ENCODE data around the gene MRAP2. TPM values are rescaled to one million over a fixed set of nuclear protein-coding genes. Genes with fewer than 3 reads are reported as not detected.

Gene MRAP2
- total RNA-seq, 3 donors from 2014 or later = 0.16 to 9.4 (median 0.33) TPM

DNA sequence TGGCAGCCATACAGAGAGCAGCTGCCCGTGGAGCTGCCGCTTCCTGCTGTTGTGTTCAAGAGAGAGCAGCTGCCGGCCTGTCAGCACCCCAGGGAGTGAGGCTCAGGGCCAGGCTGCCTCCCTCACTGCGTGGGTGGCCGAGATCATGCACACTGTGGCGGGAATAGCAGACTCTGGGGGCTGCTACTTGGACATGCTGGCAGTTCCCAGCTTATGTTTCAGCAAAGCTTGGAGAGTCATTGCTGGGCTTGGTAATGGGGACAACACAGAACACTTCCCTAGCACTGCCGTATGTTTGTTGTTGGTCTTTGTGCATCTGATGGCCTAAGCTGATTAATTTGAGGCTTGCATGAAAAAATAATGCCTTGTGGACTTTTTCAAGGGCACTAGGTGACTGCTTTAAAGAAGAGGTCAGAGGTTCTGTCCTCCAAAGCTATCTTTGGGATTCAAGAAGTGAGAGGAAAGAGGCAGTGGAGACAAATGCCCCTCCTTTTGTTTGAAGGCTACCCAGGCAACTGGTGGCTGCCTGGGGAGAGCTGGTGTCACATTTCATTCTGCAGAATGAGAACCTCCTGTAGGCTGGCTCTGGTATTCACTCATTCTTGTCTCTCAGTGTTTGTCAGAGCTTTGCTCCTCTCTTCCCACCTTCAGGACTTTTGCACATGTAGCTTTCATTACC lies 18.8 kb downstream of the MRAP2 start:
- intact Hi-C loops (cut with DNase I; ENCODE audit: low total_unique reads) = no loop called here
- Histone ChIP-seq H3K27ac (peak overlapping the region in 1 of 2 donors; percentile 38), H3K4me3 (peak overlapping the region in 2 of 3 donors; percentile 14 to 58), H3K36me3 (no peaks in the 10 kb centered on the region), H3K4me1 (no peaks in the 10 kb centered on the region), H3K27me3 (no peaks in the 10 kb centered on the region), H3K9me3 (no peaks in the 10 kb centered on the region)
- DNase-seq (ENCODE audit: low spot score in 2 of 2) = peak in 1 of 2 donors; percentile 23
- TF ChIP-seq, protein P1, sequence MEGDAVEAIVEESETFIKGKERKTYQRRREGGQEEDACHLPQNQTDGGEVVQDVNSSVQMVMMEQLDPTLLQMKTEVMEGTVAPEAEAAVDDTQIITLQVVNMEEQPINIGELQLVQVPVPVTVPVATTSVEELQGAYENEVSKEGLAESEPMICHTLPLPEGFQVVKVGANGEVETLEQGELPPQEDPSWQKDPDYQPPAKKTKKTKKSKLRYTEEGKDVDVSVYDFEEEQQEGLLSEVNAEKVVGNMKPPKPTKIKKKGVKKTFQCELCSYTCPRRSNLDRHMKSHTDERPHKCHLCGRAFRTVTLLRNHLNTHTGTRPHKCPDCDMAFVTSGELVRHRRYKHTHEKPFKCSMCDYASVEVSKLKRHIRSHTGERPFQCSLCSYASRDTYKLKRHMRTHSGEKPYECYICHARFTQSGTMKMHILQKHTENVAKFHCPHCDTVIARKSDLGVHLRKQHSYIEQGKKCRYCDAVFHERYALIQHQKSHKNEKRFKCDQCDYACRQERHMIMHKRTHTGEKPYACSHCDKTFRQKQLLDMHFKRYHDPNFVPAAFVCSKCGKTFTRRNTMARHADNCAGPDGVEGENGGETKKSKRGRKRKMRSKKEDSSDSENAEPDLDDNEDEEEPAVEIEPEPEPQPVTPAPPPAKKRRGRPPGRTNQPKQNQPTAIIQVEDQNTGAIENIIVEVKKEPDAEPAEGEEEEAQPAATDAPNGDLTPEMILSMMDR (IDR thresholded peaks at IDR 0.05) = no peak
- TF ChIP-seq POLR2AphosphoS5 (IDR thresholded peaks at IDR 0.05) (no peak), POLR2A (IDR thresholded peaks at IDR 0.05) (no peak)

DNA sequence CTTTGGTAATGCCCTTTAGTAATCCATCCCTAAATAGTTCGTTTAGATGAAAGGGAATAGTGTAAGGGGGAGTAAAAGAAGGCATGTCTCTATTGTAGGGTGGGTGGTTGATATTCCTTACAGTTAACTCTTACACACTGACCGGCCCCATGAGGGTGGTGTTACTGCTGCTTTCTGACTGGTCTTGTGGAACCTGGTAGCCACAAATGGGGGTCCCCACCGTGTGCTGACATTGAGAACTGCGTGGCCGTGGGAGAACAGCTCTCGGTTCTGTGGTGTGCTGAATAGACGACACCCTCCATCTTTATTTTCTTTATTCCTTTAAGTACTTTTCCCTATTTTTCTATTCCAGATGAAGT lies 19.3 kb downstream of the MRAP2 start:
- Histone ChIP-seq H3K4me3 (no peak overlapping the region), H3K9me3 (no peaks in the 10 kb centered on the region), H3K27ac (no peak overlapping the region), H3K4me1 (no peaks in the 10 kb centered on the region), H3K36me3 (no peaks in the 10 kb centered on the region), H3K27me3 (no peaks in the 10 kb centered on the region)
- TF ChIP-seq POLR2AphosphoS5 (IDR thresholded peaks at IDR 0.05) = no peak
- TF ChIP-seq POLR2A (IDR thresholded peaks at IDR 0.05) = no peak
- TF ChIP-seq, protein P1 (IDR thresholded peaks at IDR 0.05) = no peak
- intact Hi-C loops (cut with DNase I; ENCODE audit: low total_unique reads) = no loop called here
- no peak for DNase-seq (ENCODE audit: low spot score in 2 of 2)

DNA sequence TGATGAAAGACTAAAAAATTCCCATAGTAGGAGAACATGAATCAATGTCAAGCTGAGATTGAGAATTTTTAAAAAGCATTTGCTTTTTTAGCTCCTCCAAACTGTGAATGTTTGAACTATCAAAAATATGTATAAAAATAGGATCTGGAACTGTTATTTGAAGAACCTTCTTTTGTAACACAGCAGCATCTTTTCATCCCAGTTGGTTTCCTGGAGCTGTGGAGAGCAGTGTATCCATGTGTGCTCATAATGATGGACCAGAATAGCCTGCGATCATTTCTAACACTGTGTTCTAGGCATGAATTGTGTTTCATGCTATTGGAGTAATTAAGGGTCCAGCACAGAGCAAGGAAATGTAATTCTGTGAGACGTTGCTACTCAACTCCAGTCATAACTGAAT lies 22.1 kb downstream of the MRAP2 start:
- intact Hi-C loops (cut with DNase I; ENCODE audit: low total_unique reads) = no loop called here
- H3K27ac ChIP-seq = no peak overlapping the region
- DNase-seq (ENCODE audit: low spot score in 2 of 2) = no peak
- TF ChIP-seq POLR2AphosphoS5 (IDR thresholded peaks at IDR 0.05) (no peak), POLR2A (IDR thresholded peaks at IDR 0.05) (no peak)
- TF ChIP-seq, protein P1 (IDR thresholded peaks at IDR 0.05) = no peak
- no peaks in the 10 kb centered on the region for H3K9me3 ChIP-seq
- H3K4me1 ChIP-seq = no peaks in the 10 kb centered on the region
- H3K36me3 ChIP-seq = no peaks in the 10 kb centered on the region
- H3K4me3 ChIP-seq = no peak overlapping the region
- no peaks in the 10 kb centered on the region for H3K27me3 ChIP-seq

DNA sequence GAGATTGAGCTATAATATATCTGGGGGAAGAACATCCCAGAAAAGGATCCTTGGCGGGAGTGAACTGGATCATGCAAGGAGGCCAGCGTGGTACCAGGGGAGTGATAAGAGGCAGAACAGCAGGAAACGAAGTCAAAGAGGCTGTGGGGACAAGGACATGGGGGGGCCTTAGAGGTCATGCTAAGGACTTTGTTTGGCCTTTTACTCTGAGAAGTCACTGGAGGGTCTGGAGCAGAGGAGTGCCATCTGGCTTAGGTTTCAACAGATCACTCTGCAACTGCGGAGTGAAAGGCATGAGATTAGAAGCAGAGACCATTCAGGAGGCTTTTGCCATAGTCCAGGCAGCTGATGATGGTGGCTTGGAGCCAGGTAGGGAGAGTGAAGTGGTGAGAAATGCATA lies 24.3 kb downstream of the MRAP2 start:
- TF ChIP-seq, protein P1 (IDR thresholded peaks at IDR 0.05) = no peak
- TF ChIP-seq POLR2AphosphoS5 (IDR thresholded peaks at IDR 0.05) = no peak
- TF ChIP-seq POLR2A (IDR thresholded peaks at IDR 0.05) = no peak
- Histone ChIP-seq H3K4me1 (no peaks in the 10 kb centered on the region), H3K27ac (no peak overlapping the region), H3K27me3 (no peaks in the 10 kb centered on the region), H3K36me3 (no peaks in the 10 kb centered on the region), H3K4me3 (no peak overlapping the region), H3K9me3 (no peaks in the 10 kb centered on the region)
- no peak for DNase-seq (ENCODE audit: low spot score in 2 of 2)
- intact Hi-C loops (cut with DNase I; ENCODE audit: low total_unique reads) = no loop called here

DNA sequence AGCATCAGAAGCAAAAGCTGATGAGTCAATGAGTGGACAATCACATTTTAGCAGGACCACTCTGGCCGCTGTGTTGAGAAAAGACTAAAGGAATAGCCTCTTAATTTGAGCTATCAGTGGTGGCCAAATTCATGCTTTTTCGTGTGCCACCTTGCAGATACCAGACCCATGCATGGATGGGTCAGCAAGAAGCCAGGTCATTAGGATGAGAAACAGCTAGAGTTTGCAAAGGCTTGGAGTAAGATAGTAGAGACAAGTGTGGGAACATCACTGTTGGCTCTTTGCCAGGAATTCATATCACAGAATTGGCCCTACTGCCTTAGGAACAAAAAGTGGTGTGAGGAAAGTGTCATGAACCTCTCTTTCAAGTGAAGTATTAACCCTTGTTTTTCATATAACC lies 25.5 kb downstream of the MRAP2 start:
- Histone ChIP-seq H3K9me3 (no peaks in the 10 kb centered on the region), H3K27me3 (no peaks in the 10 kb centered on the region), H3K4me1 (no peaks in the 10 kb centered on the region), H3K27ac (no peak overlapping the region), H3K4me3 (no peak overlapping the region), H3K36me3 (no peaks in the 10 kb centered on the region)
- TF ChIP-seq POLR2AphosphoS5 (IDR thresholded peaks at IDR 0.05) = no peak
- TF ChIP-seq POLR2A (IDR thresholded peaks at IDR 0.05) = no peak
- TF ChIP-seq, protein P1 (IDR thresholded peaks at IDR 0.05) = no peak
- intact Hi-C loops (cut with DNase I; ENCODE audit: low total_unique reads) = no loop called here
- DNase-seq (ENCODE audit: low spot score in 2 of 2) = no peak

All from breast epithelium (tissue), 4 donors.